Bronchial epithelial cell (primary cell): ENCODE measurements around the gene TTI1. TPM values are rescaled to one million over a fixed set of nuclear protein-coding genes. Genes with fewer than 3 reads are reported as not detected.

Source experiments
- DNase-seq: peaks from one replicate; pipeline ENCODE4 v3.0.0-alpha.2; 2010; ENCODE audit warnings: low read depth
- FAIRE-seq: peaks from 2 replicates; lab custom pipeline; 2011; peaks lifted over from hg19 to GRCh38; lab: Jason Lieb, UNC
- H3K27me3 ChIP-seq: 2 replicates; pipeline ENCODE4 v1.5.1; 2011; ENCODE audit warnings: low read length; ENCODE audit not compliant: control insufficient read depth, insufficient read depth
- H3K36me3 ChIP-seq: 2 replicates; pipeline ENCODE4 v1.5.1; 2011; ENCODE audit warnings: low read length; ENCODE audit not compliant: control insufficient read depth, insufficient read depth
- H3K4me3 ChIP-seq: 2 replicates; pipeline ENCODE4 v1.5.1; 2011; ENCODE audit warnings: mild to moderate bottlenecking, low read depth, low read length, control low read depth
- CTCF ChIP-seq: IDR thresholded peaks from 2 replicates; pipeline ENCODE4 v1.5.1; 2011; ENCODE audit warnings: mild to moderate bottlenecking, moderate library complexity, low read length, control low read depth, inconsistent platforms; ENCODE audit not compliant: insufficient read depth, severe bottlenecking
- total RNA-seq: library from RNA; depleted of rRNA; stranded (reverse); fragments of >200 nt; gene quantifications from 2 replicates; pipeline ENCODE4 v1.2.1, GENCODE V29; 2014

TTI1 gene
- total RNA-seq, 1 donor from 2014 or later = 14.7 TPM

GRCh38 chr20:38066969-38067716 lies 33.9 kb upstream of the TTI1 start:
- H3K4me3 ChIP-seq = no peak overlapping the region
- FAIRE-seq (no peak), DNase-seq (no peak)
- H3K27me3 ChIP-seq = no peaks in the 10 kb centered on the region
- TF ChIP-seq CTCF = no peak
- peaks cover 24% of the 10 kb centered on the region for H3K36me3 ChIP-seq

GRCh38 chr20:38065764-38066375 lies 32.6 kb upstream of the TTI1 start:
- FAIRE-seq = no peak
- Histone ChIP-seq H3K27me3 (no peaks in the 10 kb centered on the region), H3K36me3 (peaks cover 25% of the 10 kb centered on the region), H3K4me3 (no peak overlapping the region)
- no peak for TF ChIP-seq CTCF
- DNase-seq = no peak

- TF ChIP-seq CTCF = no peak
- DNase-seq (no peak), FAIRE-seq (no peak)
- Histone ChIP-seq H3K36me3 (peaks cover 23% of the 10 kb centered on the region), H3K4me3 (no peak overlapping the region), H3K27me3 (no peaks in the 10 kb centered on the region)
These were observed 30.8 kb upstream of the TTI1 start for GRCh38 chr20:38063911-38064530.

GRCh38 chr20:38062890-38063289 lies 29.6 kb upstream of the TTI1 start:
- peaks cover 21% of the 10 kb centered on the region for H3K36me3 ChIP-seq

GRCh38 chr20:38061109-38061508 lies 27.9 kb upstream of the TTI1 start:
- DNase-seq = peak; percentile 48
- TF ChIP-seq CTCF = no peak

More at GRCh38 chr20:38062890-38063289, 29.6 kb upstream of the TTI1 start:
- no peak overlapping the region for H3K4me3 ChIP-seq
- FAIRE-seq (no peak), DNase-seq (no peak)
- TF ChIP-seq CTCF = no peak
- no peaks in the 10 kb centered on the region for H3K27me3 ChIP-seq

More at GRCh38 chr20:38061109-38061508, 27.9 kb upstream of the TTI1 start:
- H3K4me3 ChIP-seq = no peak overlapping the region
- H3K27me3 ChIP-seq = no peaks in the 10 kb centered on the region
- peaks cover 18% of the 10 kb centered on the region for H3K36me3 ChIP-seq
- FAIRE-seq = no peak
